IMR-90 (cell line): ENCODE measurements around the gene ZNF836.

Source experiments
- CHD1 ChIP-seq: IDR thresholded peaks from 2 replicates; pipeline ENCODE4 v1.6.1; 2012; ENCODE audit warnings: low read depth, low read length, improper control_type of control experiment
- POLR2A ChIP-seq: IDR thresholded peaks from 2 replicates; pipeline ENCODE4 v1.6.1; 2012; ENCODE audit warnings: mild to moderate bottlenecking, low read depth, low read length
- RFX5 ChIP-seq: IDR thresholded peaks from 2 replicates; pipeline ENCODE4 v1.8.0; 2012; ENCODE audit warnings: low read depth, mild to moderate bottlenecking, low read length, moderate library complexity
- TF ChIP-seq, protein P1 (sequence below): conservative IDR thresholded peaks from 2 replicates; pipeline ENCODE4 v1.5.1; 2012; ENCODE audit warnings: mild to moderate bottlenecking, low read depth, low read length, improper control_type of control experiment

DNA sequence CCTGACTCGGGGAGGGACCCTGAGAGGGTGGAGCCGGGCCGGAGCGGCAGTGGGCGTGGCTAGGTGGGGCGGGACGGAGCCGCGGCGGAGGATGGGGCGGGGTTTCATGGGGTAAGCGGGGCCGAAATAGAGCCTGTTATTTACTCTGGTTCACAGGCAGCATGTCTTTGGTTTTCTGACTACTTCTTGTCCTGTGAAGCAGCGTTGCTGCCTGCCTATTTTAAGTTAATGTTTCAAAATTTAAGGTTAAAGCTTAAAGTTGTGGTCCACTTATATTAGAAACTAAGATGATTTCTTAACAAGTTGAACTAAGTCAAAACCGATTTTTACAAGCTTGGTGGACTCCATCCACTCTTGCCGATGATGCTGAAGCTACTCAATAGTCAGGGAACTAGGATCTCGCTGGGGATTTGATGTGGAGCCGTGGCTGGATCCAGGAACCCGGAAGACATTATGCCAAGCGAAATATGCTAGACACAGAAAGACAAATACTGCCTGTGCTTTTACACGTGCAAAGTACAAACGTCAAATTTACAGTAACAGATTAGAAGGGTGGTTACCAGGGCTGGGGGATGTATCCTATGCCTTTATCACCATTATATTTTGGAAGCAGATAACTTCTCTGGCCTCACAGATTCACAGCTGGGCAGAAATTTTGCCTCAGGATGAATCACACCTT lies 31.2 kb downstream of the ZNF836 start:
- TF ChIP-seq, protein P1, sequence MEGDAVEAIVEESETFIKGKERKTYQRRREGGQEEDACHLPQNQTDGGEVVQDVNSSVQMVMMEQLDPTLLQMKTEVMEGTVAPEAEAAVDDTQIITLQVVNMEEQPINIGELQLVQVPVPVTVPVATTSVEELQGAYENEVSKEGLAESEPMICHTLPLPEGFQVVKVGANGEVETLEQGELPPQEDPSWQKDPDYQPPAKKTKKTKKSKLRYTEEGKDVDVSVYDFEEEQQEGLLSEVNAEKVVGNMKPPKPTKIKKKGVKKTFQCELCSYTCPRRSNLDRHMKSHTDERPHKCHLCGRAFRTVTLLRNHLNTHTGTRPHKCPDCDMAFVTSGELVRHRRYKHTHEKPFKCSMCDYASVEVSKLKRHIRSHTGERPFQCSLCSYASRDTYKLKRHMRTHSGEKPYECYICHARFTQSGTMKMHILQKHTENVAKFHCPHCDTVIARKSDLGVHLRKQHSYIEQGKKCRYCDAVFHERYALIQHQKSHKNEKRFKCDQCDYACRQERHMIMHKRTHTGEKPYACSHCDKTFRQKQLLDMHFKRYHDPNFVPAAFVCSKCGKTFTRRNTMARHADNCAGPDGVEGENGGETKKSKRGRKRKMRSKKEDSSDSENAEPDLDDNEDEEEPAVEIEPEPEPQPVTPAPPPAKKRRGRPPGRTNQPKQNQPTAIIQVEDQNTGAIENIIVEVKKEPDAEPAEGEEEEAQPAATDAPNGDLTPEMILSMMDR = no peak
- TF ChIP-seq POLR2A (no peak), RFX5 (no peak), CHD1 (no peak)
